H1 (cell line): Measurements from ENCODE around the gene ADAMTS16. TPM values are rescaled to one million over a fixed set of nuclear protein-coding genes. Genes with fewer than 3 reads are reported as not detected.
A peak's percentile ranks its signal among the peaks of the same experiment; 100 is the strongest.

Experiments used
- CTCF ChIA-PET: fragments of 300-600 bp; sonication (Branson Sonifier 250); formaldehyde crosslinking; loops from one replicate; lab custom pipeline; 2021; ENCODE audit not compliant: partially characterized antibody; lab: Charles Lee
- POLR2A ChIA-PET: fragments of 300-600 bp; sonication (Branson Sonifier 250); formaldehyde crosslinking; loops from one replicate; lab custom pipeline; 2021; ENCODE audit warnings: inconsistent platforms; ENCODE audit not compliant: partially characterized antibody; lab: Charles Lee
- DNase-seq, 2 experiments: peaks; one replicate each; pipeline versions ENCODE4 v3.0.0 to v3.0.0-alpha.2; 2010 to 2022; ENCODE audit warnings: low spot score in 2 of 2, low read depth in 1 of 2, mixed read lengths in 1 of 2
- FAIRE-seq: peaks from 2 replicates; lab custom pipeline; 2011; peaks lifted over from hg19 to GRCh38; lab: Jason Lieb, UNC
- H2AFZ ChIP-seq: 2 replicates; pipeline ENCODE4 v1.8.1; 2012; ENCODE audit warnings: low read length, inconsistent platforms
- H2AK5ac ChIP-seq: 2 replicates; pipeline ENCODE4 v1.6.1; 2013; ENCODE audit warnings: low read depth, low read length
- H2BK120ac ChIP-seq: replicated peaks from 2 replicates; pipeline ENCODE3; 2013; ENCODE audit warnings: low read depth, low read length, inconsistent platforms
- H2BK12ac ChIP-seq: 2 replicates; pipeline ENCODE4 v1.6.1; 2013; ENCODE audit warnings: low read depth, low read length
- H2BK15ac ChIP-seq: 2 replicates; pipeline ENCODE4 v1.6.1; 2013; ENCODE audit warnings: low read length
- H2BK20ac ChIP-seq: 2 replicates; pipeline ENCODE4 v1.6.1; 2013; ENCODE audit warnings: low read length
- H2BK5ac ChIP-seq: 2 replicates; pipeline ENCODE4 v1.6.1; 2013; ENCODE audit warnings: low read depth, low read length
- H3K14ac ChIP-seq: 2 replicates; pipeline ENCODE4 v1.6.1; 2013; ENCODE audit warnings: inconsistent platforms; ENCODE audit not compliant: insufficient read length
- H3K18ac ChIP-seq: 2 replicates; pipeline ENCODE4 v1.6.1; 2013; ENCODE audit warnings: low read length; ENCODE audit errors: extremely low read depth
- H3K23ac ChIP-seq: 2 replicates; pipeline ENCODE4 v1.6.1; 2013; ENCODE audit warnings: inconsistent platforms; ENCODE audit not compliant: insufficient read length
- H3K23me2 ChIP-seq: 2 replicates; pipeline ENCODE4 v1.6.1; 2013; ENCODE audit warnings: low read depth, low read length
- H3K27ac ChIP-seq: 2 replicates; pipeline ENCODE4 v1.6.1; 2011; ENCODE audit warnings: low read depth, low read length, inconsistent platforms
- H3K27me3 ChIP-seq, 4 experiments: replicated peaks in 1 of 4; 1 replicate in 1 of 4; 2 replicates in 3 of 4; pipeline versions ENCODE4 v1.6.1 to v1.8.1; 2011 to 2013; ENCODE audit warnings: low read length in 3 of 4, mild to moderate bottlenecking in 3 of 4, inconsistent platforms in 2 of 4, mixed read lengths in 2 of 4, moderate library complexity in 1 of 4; ENCODE audit not compliant: control insufficient read depth in 3 of 4, insufficient read depth in 3 of 4; ENCODE audit errors: extremely low read depth in 1 of 4
- H3K36me3 ChIP-seq, 4 experiments: 2 replicates each; pipeline versions ENCODE4 v1.6.1 to v1.8.1; 2011 to 2013; ENCODE audit warnings: mild to moderate bottlenecking in 4 of 4, low read length in 3 of 4, moderate library complexity in 2 of 4, control low read depth in 1 of 4, inconsistent platforms in 1 of 4; ENCODE audit not compliant: insufficient read depth in 4 of 4, control insufficient read depth in 2 of 4
- H3K4ac ChIP-seq: replicated peaks from 2 replicates; pipeline ENCODE3; 2013; ENCODE audit warnings: low read length, low read depth, mixed read lengths, inconsistent platforms; ENCODE audit not compliant: insufficient read length
- H3K4me1 ChIP-seq, 4 experiments: replicated peaks in 1 of 4; 1 replicate in 1 of 4; 2 replicates in 3 of 4; pipeline versions ENCODE4 v1.6.1 to v1.8.1; 2011 to 2013; ENCODE audit warnings: low read length in 3 of 4, inconsistent platforms in 2 of 4, mixed read lengths in 1 of 4; ENCODE audit not compliant: insufficient read depth in 4 of 4, control insufficient read depth in 3 of 4
- H3K4me2 ChIP-seq, 2 experiments: 2 replicates each; pipeline versions ENCODE4 v1.6.1 to v1.8.1; 2011 to 2013; ENCODE audit warnings: low read depth in 2 of 2, low read length in 2 of 2, control low read depth in 1 of 2, inconsistent platforms in 1 of 2, mild to moderate bottlenecking in 1 of 2; ENCODE audit not compliant: insufficient read depth in 1 of 2
- H3K4me3 ChIP-seq, 4 experiments: fragments of 200-600, 300-600 bp in 1 of 4; sonication (generic), shearing (Covaris generic), sonication (Bioruptor Twin) in 1 of 4; 2 replicates each; pipeline versions ENCODE4 v1.5.1 to v1.8.1; 2011 to 2016; ENCODE audit warnings: low read length in 4 of 4, low read depth in 3 of 4, control low read depth in 2 of 4, inconsistent platforms in 2 of 4, mild to moderate bottlenecking in 2 of 4, mixed read lengths in 1 of 4, moderate library complexity in 1 of 4; ENCODE audit not compliant: insufficient read depth in 2 of 4; ENCODE audit errors: extremely low read depth in 1 of 4
- H3K56ac ChIP-seq: replicated peaks from 2 replicates; pipeline ENCODE3; 2013; ENCODE audit warnings: low read depth, mild to moderate bottlenecking, mixed read lengths, low read length, inconsistent platforms; ENCODE audit not compliant: insufficient read length
- H3K79me1 ChIP-seq: 2 replicates; pipeline ENCODE4 v1.6.1; 2013; ENCODE audit warnings: low read depth, low read length, control low read depth
- H3K79me2 ChIP-seq, 2 experiments: 2 replicates each; pipeline versions ENCODE4 v1.6.1 to v1.8.1; 2012 to 2013; ENCODE audit warnings: low read length in 2 of 2, mild to moderate bottlenecking in 2 of 2, inconsistent platforms in 1 of 2; ENCODE audit not compliant: insufficient read depth in 2 of 2, control insufficient read depth in 1 of 2
- H3K9ac ChIP-seq, 4 experiments: replicated peaks in 1 of 4; 1 replicate in 1 of 4; 2 replicates in 3 of 4; pipeline versions ENCODE4 v1.6.1 to v1.8.1; 2011 to 2013; ENCODE audit warnings: low read depth in 3 of 4, low read length in 3 of 4, control low read depth in 2 of 4, mild to moderate bottlenecking in 2 of 4, moderate library complexity in 2 of 4, inconsistent platforms in 1 of 4; ENCODE audit errors: extremely low read depth in 1 of 4
- H3K9me3 ChIP-seq, 2 experiments: 2 replicates each; pipeline versions ENCODE4 v1.6.1 to v1.8.1; 2012 to 2013; ENCODE audit warnings: mild to moderate bottlenecking in 2 of 2, moderate library complexity in 2 of 2, control low read depth in 1 of 2, inconsistent platforms in 1 of 2, low read depth in 1 of 2, low read length in 1 of 2, mixed read lengths in 1 of 2; ENCODE audit not compliant: insufficient read depth in 2 of 2
- H4K20me1 ChIP-seq, 2 experiments: replicated peaks in 1 of 2; 2 replicates each; pipeline versions ENCODE3 to v1.8.1; 2011 to 2013; ENCODE audit warnings: inconsistent platforms in 2 of 2, low read length in 2 of 2, mild to moderate bottlenecking in 1 of 2; ENCODE audit not compliant: insufficient read depth in 2 of 2, control insufficient read depth in 1 of 2
- H4K5ac ChIP-seq: 2 replicates; pipeline ENCODE4 v1.6.1; 2013; ENCODE audit warnings: low read length, low read depth, mixed read lengths, inconsistent platforms; ENCODE audit not compliant: insufficient read length
- H4K8ac ChIP-seq: 2 replicates; pipeline ENCODE4 v1.8.0; 2013; ENCODE audit warnings: mild to moderate bottlenecking, moderate library complexity, low read length, inconsistent platforms; ENCODE audit not compliant: insufficient read depth; ENCODE audit errors: extremely low read depth
- H4K91ac ChIP-seq: replicated peaks from 2 replicates; pipeline ENCODE3; 2013; ENCODE audit warnings: low read length, mixed read lengths, inconsistent platforms; ENCODE audit not compliant: insufficient read length
- KDM1A ChIP-seq: fragments of 200-600, 300-600 bp; sonication (generic); IDR thresholded peaks from 2 replicates; pipeline ENCODE4 v1.7.1; 2016; ENCODE audit warnings: mild to moderate bottlenecking, low read length, borderline replicate concordance
- NRF1 ChIP-seq: IDR thresholded peaks from 2 replicates; pipeline ENCODE4 v1.6.1; 2011; ENCODE audit warnings: mild to moderate bottlenecking, low read depth, low read length, improper control_type of control experiment
- WGBS, 2 experiments: shearing (Covaris generic) in 1 of 2; methylation state at CpG; one replicate each; pipeline versions ENCODE4 v1.1.6 to v1.1.7; 2013 to 2015; ENCODE audit warnings: low lambda C conversion rate in 2 of 2, mixed read lengths in 2 of 2, inconsistent platforms in 1 of 2, low coverage in 1 of 2, missing lambda C conversion rate in 1 of 2; ENCODE audit not compliant: insufficient replicate concordance in 2 of 2, insufficient coverage in 1 of 2, insufficient read length in 1 of 2; ENCODE audit errors: extremely low coverage in 1 of 2, missing lambda C conversion rate in 1 of 2; 5-methylcytosine and 5-hydroxymethylcytosine counted together
- polyA plus RNA-seq, 7 experiments: library from polyadenylated mRNA; depleted of rRNA in 3 of 7; stranded (reverse) in 5 of 7; unstranded in 2 of 7; fragments of >200 nt in 5 of 7; fragments of 200-250 nt in 2 of 7; gene quantifications; 1 replicate in 5 of 7; 2 replicates in 1 of 7; 4 replicates in 1 of 7; pipeline versions ENCODE4 v1.2.1 to v1.2.3, GENCODE V29; 2011 to 2013; ENCODE audit warnings: missing spikeins in 2 of 7, mixed read lengths in 2 of 7
- total RNA-seq: library from RNA; stranded (reverse); fragmentation: NEBNext Ultra II Directional; extraction: Animal tissue kit (Norgen Biotek cat#: 25700); gene quantifications from 2 replicates; pipeline ENCODE4 v1.2.1, GENCODE V29; 2021

Gene ADAMTS16
- total and polyA plus RNA-seq, 2 of the 8 experiments (the other 6 are each of a cell fraction or from before 2014, with no cell fraction given): 3.7 to 16.0 TPM

DNA sequence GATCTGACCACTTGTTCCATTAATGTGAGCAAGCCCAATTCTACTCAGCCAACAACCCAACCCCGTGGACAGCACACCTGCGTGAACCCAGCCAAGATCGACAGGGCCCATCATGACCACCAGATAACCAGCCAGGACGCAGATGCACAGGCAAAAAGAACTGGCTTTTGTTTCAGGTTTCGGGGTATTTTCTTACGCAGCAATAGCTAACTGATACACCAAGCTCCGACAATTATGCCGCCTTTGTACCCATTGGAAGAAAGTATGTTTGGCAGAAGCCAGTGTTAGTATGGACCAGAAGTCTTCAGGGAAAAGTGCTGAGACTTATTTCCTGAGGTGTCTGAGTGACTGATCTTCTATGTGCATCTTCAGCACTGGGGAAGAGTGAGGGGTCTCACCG is 6.0 kb upstream of the ADAMTS16 start:
- CTCF ChIA-PET: interaction anchor here (4.6 kb wide), 1 partner anchor 284 kb away, joined by 19 read pairs; no protein-coding TSS in a partner anchor
- H3K18ac ChIP-seq: no peak overlapping the region

More for the DNA sequence above, 6.0 kb upstream of the ADAMTS16 start:
- H2AFZ ChIP-seq: no peak overlapping the region
- peaks cover under 1% of the 10 kb centered on the region; the same call in 1 of the 2 replicates for H3K23me2 ChIP-seq
- H3K4me1 ChIP-seq: peaks cover 0 to 8% (median 1%) of the 10 kb centered on the region in 4 experiments; a peak in 3 of 7 replicates
- H2AK5ac ChIP-seq: no peak overlapping the region
- H3K27me3 ChIP-seq: peaks cover 0 to 4% (median under 1%) of the 10 kb centered on the region in 4 experiments; a peak in 4 of 7 replicates
- TF ChIP-seq KDM1A (peak; percentile 32; the same call in 1 of the 2 replicates), NRF1 (no peak)
- no peak overlapping the region for H3K27ac ChIP-seq
- FAIRE-seq (no peak), DNase-seq (no peak)
- no peak overlapping the region for H3K14ac ChIP-seq
- H3K4me2 ChIP-seq: no peak overlapping the region
- H2BK20ac ChIP-seq: no peak overlapping the region
- H2BK120ac ChIP-seq: no peak overlapping the region
- peaks cover 7 to 8% of the 10 kb centered on the region in 2 experiments for H3K9me3 ChIP-seq
- POLR2A ChIA-PET: interaction anchor here (1.1 kb wide), 1 partner anchor 49 kb away, joined by 3 read pairs; no protein-coding TSS in a partner anchor
- no peak overlapping the region for H4K91ac ChIP-seq
- no peaks in the 10 kb centered on the region for H3K36me3 ChIP-seq
- H3K79me2 ChIP-seq: peaks cover 0 to 1% of the 10 kb centered on the region in 2 experiments; a peak in 1 of 4 replicates
- H3K56ac ChIP-seq: no peak overlapping the region
- H3K9ac ChIP-seq: no peak overlapping the region
- no peak overlapping the region for H2BK12ac ChIP-seq
- H3K4ac ChIP-seq: no peak overlapping the region
- no peak overlapping the region for H4K5ac ChIP-seq
- no peak overlapping the region for H2BK5ac ChIP-seq
- H3K4me3 ChIP-seq: no peak overlapping the region
- WGBS, 2 experiments: 93% methylated on average over 9 of the region's 9 CpGs; no CpG with 5 or more reads in 1 of the 2 experiments
- no peak overlapping the region for H3K23ac ChIP-seq
- H3K79me1 ChIP-seq: peaks cover 2% of the 10 kb centered on the region
- H4K8ac ChIP-seq: no peak overlapping the region
- H2BK15ac ChIP-seq: no peak overlapping the region
- H4K20me1 ChIP-seq: peaks cover 0 to under 1% of the 10 kb centered on the region in 2 experiments
